Endodermal cell (in vitro differentiated cells): ENCODE measurements around the gene THSD4. TPM values are rescaled to one million over a fixed set of nuclear protein-coding genes. Genes with fewer than 3 reads are reported as not detected.

Experiments used
- DNase-seq: peaks from one replicate; pipeline ENCODE4 v3.0.0-alpha.2; 2017
- H3K27ac ChIP-seq: 2 replicates; pipeline ENCODE4 v1.5.1; 2013; ENCODE audit warnings: mild to moderate bottlenecking, low read depth, low read length, moderate library complexity
- H3K27me3 ChIP-seq: 2 replicates; pipeline ENCODE4 v1.6.1; 2013; ENCODE audit warnings: mild to moderate bottlenecking, low read length, moderate library complexity; ENCODE audit not compliant: insufficient read depth, control insufficient read depth, poor library complexity, severe bottlenecking
- H3K36me3 ChIP-seq: 2 replicates; pipeline ENCODE4 v1.7.0; 2013; ENCODE audit warnings: mild to moderate bottlenecking, low read length, moderate library complexity; ENCODE audit not compliant: control insufficient read depth, insufficient read depth
- H3K4me1 ChIP-seq: one replicate; pipeline ENCODE4 v1.7.0; 2013; ENCODE audit warnings: low read length; ENCODE audit not compliant: control insufficient read depth, insufficient read depth
- H3K4me3 ChIP-seq: 2 replicates; pipeline ENCODE4 v1.5.1; 2013; ENCODE audit warnings: mild to moderate bottlenecking, low read length, moderate library complexity
- H3K9ac ChIP-seq: 2 replicates; pipeline ENCODE4 v1.6.1; 2013; ENCODE audit warnings: mild to moderate bottlenecking, low read length, moderate library complexity; ENCODE audit not compliant: poor library complexity, severe bottlenecking; ENCODE audit errors: extremely low read depth
- H3K9me3 ChIP-seq: 2 replicates; pipeline ENCODE4 v1.6.1; 2013; ENCODE audit warnings: mild to moderate bottlenecking, low read length, moderate library complexity; ENCODE audit not compliant: control insufficient read depth
- H3K27ac Mint-ChIP-seq: 2 replicates; pipeline ENCODE4 v1.8.0; 2020; ENCODE audit warnings: mixed read lengths
- H3K27me3 Mint-ChIP-seq: 2 replicates; pipeline ENCODE4 v1.8.0; 2021; ENCODE audit warnings: mild to moderate bottlenecking, mixed read lengths; ENCODE audit not compliant: insufficient read depth
- H3K36me3 Mint-ChIP-seq: 2 replicates; pipeline ENCODE4 v1.8.0; 2020; ENCODE audit warnings: low read depth, mixed read lengths
- H3K4me1 Mint-ChIP-seq: 2 replicates; pipeline ENCODE4 v1.8.0; 2020; ENCODE audit warnings: mixed read lengths
- H3K4me3 Mint-ChIP-seq: 2 replicates; pipeline ENCODE4 v1.8.0; 2020; ENCODE audit warnings: mild to moderate bottlenecking, moderate library complexity, mixed read lengths
- H3K9me3 Mint-ChIP-seq: 2 replicates; pipeline ENCODE4 v1.8.0; 2020; ENCODE audit warnings: mild to moderate bottlenecking, mixed read lengths
- CTCF ChIP-seq: fragments of 200-600 bp; sonication (generic); conservative IDR thresholded peaks from 2 replicates; pipeline ENCODE4 v1.5.0; 2021; ENCODE audit warnings: antibody characterized with exemption, mild to moderate bottlenecking
- WGBS, 2 experiments: methylation state at CpG; one replicate each; pipeline versions ENCODE4 v1.1.5 to v1.1.7; 2013; ENCODE audit warnings: missing lambda C conversion rate in 2 of 2, mixed read lengths in 1 of 2; ENCODE audit not compliant: insufficient coverage in 1 of 2, insufficient read length in 1 of 2; 5-methylcytosine and 5-hydroxymethylcytosine counted together
- total RNA-seq, 2 donors: library from RNA; stranded (reverse); fragmentation: NEBNext Ultra II Directional in 1 of 2; extraction: Animal tissue kit (Norgen Biotek cat#: 25700) in 1 of 2; gene quantifications; 2 replicates in 1 of 2; 3 replicates in 1 of 2; pipeline ENCODE4 v1.2.1, GENCODE V29; 2021

Gene THSD4
- total RNA-seq, 2 donors from 2014 or later, result 4.6 to 5.4 TPM

- TF ChIP-seq CTCF, result no peak
- Histone ChIP-seq H3K9me3 (no peaks in the 10 kb centered on the region), H3K4me1 (no peaks in the 10 kb centered on the region), H3K9ac (no peak overlapping the region), H3K27me3 (no peaks in the 10 kb centered on the region), H3K27ac (no peak overlapping the region), H3K4me3 (no peak overlapping the region), H3K36me3 (no peaks in the 10 kb centered on the region)
- Mint-ChIP-seq H3K4me3 (no peak overlapping the region), H3K36me3 (no peaks in the 10 kb centered on the region), H3K27ac (no peak overlapping the region), H3K9me3 (peaks cover 2% of the 10 kb centered on the region), H3K4me1 (peaks cover 5% of the 10 kb centered on the region), H3K27me3 (no peaks in the 10 kb centered on the region)
- no peak for DNase-seq
- 75 to 100% methylated on average over 1 to 2 of the region's 2 CpGs for WGBS, 2 experiments
Observed at GRCh38 chr15:71380345-71380744, 265.1 kb downstream of the THSD4 start.

GRCh38 chr15:71384501-71384900 is 269.2 kb downstream of the THSD4 start:
- Histone ChIP-seq H3K9ac (no peak overlapping the region), H3K27ac (no peak overlapping the region), H3K4me1 (no peaks in the 10 kb centered on the region), H3K9me3 (no peaks in the 10 kb centered on the region), H3K27me3 (no peaks in the 10 kb centered on the region), H3K4me3 (no peak overlapping the region), H3K36me3 (no peaks in the 10 kb centered on the region)
- peaks cover 7% of the 10 kb centered on the region for H3K9me3 Mint-ChIP-seq
- no peak for TF ChIP-seq CTCF
- 85 to 100% methylated on average over 1 to 3 of the region's 3 CpGs for WGBS, 2 experiments
- H3K4me3 Mint-ChIP-seq, result no peak overlapping the region
- peaks cover 26% of the 10 kb centered on the region for H3K4me1 Mint-ChIP-seq
- DNase-seq, result no peak
- H3K27ac Mint-ChIP-seq, result no peak overlapping the region
- H3K27me3 Mint-ChIP-seq, result peaks cover 10% of the 10 kb centered on the region
- H3K36me3 Mint-ChIP-seq, result no peaks in the 10 kb centered on the region

GRCh38 chr15:71385026-71385425 is 269.8 kb downstream of the THSD4 start:
- Mint-ChIP-seq H3K9me3 (peaks cover 7% of the 10 kb centered on the region), H3K27ac (no peak overlapping the region), H3K4me3 (no peak overlapping the region), H3K4me1 (peaks cover 26% of the 10 kb centered on the region), H3K36me3 (no peaks in the 10 kb centered on the region), H3K27me3 (peaks cover 10% of the 10 kb centered on the region)
- no peak for DNase-seq
- TF ChIP-seq CTCF, result no peak
- no peak overlapping the region for H3K27ac ChIP-seq
- no peaks in the 10 kb centered on the region for H3K9me3 ChIP-seq
- no peaks in the 10 kb centered on the region for H3K4me1 ChIP-seq
- H3K9ac ChIP-seq, result no peak overlapping the region
- no peaks in the 10 kb centered on the region for H3K36me3 ChIP-seq
- H3K27me3 ChIP-seq, result no peaks in the 10 kb centered on the region
- 72 to 79% methylated on average over 4 of the region's 4 CpGs for WGBS, 2 experiments
- H3K4me3 ChIP-seq, result no peak overlapping the region
